Skin epidermis (tissue), 12 donors: Measurements from ENCODE around the gene USB1.
"Not testable (repeated sequence)": the region's sequence is repeated elsewhere in the genome, so short reads cannot be mapped to it uniquely, and the experiment has no call there.

Experiments used
- H3K27ac ChIP-seq, 21 experiments: fragments of 200-600 bp; sonication (generic) in 11 of 21; one replicate each; pipeline ENCODE4 v1.5.0; 2020; ENCODE audit warnings: mild to moderate bottlenecking in 3 of 21, inconsistent platforms in 2 of 21, moderate library complexity in 2 of 21
- H3K4me3 ChIP-seq, 7 experiments: fragments of 200-600 bp; sonication (generic) in 2 of 7; one replicate each; pipeline ENCODE4 v1.5.0; 2020; ENCODE audit warnings: inconsistent platforms in 2 of 7, mild to moderate bottlenecking in 2 of 7, moderate library complexity in 1 of 7

USB1 gene

GRCh38 chr16:57993438-57993837, 7.8 kb upstream of the USB1 start:
- Histone ChIP-seq H3K27ac (peak overlapping the region in 5 of 21 experiments; percentile 27 to 61 (median 33)), H3K4me3 (no peak overlapping the region)

GRCh38 chr16:57993897-57994296, 7.3 kb upstream of the USB1 start:
- H3K27ac ChIP-seq: peak overlapping the region in 2 of 21 experiments; percentile 27 to 47
- H3K4me3 ChIP-seq: no peak overlapping the region

- Histone ChIP-seq H3K27ac (peak overlapping the region in 1 of 21 experiments; percentile 20), H3K4me3 (no peak overlapping the region)
These were observed 6.8 kb upstream of the USB1 start for GRCh38 chr16:57994361-57994760.

GRCh38 chr16:57994778-57995177, 6.4 kb upstream of the USB1 start:
- H3K4me3 ChIP-seq: no peak overlapping the region
- peak overlapping the region in 3 of 21 experiments; percentile 11 to 55 (median 34) for H3K27ac ChIP-seq

GRCh38 chr16:57995721-57996405, 5.3 kb upstream of the USB1 start:
- Histone ChIP-seq H3K4me3 (no peak overlapping the region), H3K27ac (peak overlapping the region in 4 of 21 experiments; percentile 8 to 55 (median 34))

GRCh38 chr16:57996406-57997175, 4.6 kb upstream of the USB1 start:
- no peak overlapping the region for H3K27ac ChIP-seq

GRCh38 chr16:57997176-57997527, 4.1 kb upstream of the USB1 start:
- H3K27ac ChIP-seq: no peak overlapping the region
- H3K4me3 ChIP-seq: no peak overlapping the region

More at GRCh38 chr16:57996406-57997175, 4.6 kb upstream of the USB1 start:
- no peak overlapping the region for H3K4me3 ChIP-seq

- no peak overlapping the region for H3K4me3 ChIP-seq
- H3K27ac ChIP-seq: peak overlapping the region in 7 of 21 experiments; percentile 21 to 94 (median 88)
These were observed 3.5 kb upstream of the USB1 start for GRCh38 chr16:57997528-57998265.

- Histone ChIP-seq H3K4me3 (peak overlapping the region in 1 of 7 experiments; percentile 88), H3K27ac (peak overlapping the region in 14 of 21 experiments; percentile 21 to 94 (median 86))
These were observed 2.7 kb upstream of the USB1 start for GRCh38 chr16:57998486-57998885.

- H3K27ac ChIP-seq: peak overlapping the region in 15 of 21 experiments; percentile 21 to 94 (median 88)
- peak overlapping the region in 3 of 7 experiments; percentile 59 to 88 (median 78) for H3K4me3 ChIP-seq
These were observed 2.2 kb upstream of the USB1 start for GRCh38 chr16:57998992-57999365.

GRCh38 chr16:57999366-57999970, 1.7 kb upstream of the USB1 start:
- Histone ChIP-seq H3K4me3 (peak overlapping the region; percentile 59 to 88 (median 77)), H3K27ac (peak overlapping the region; percentile 49 to 94 (median 88))

GRCh38 chr16:57999971-58000705, 1.1 kb upstream of the USB1 start, which contains the start of gene ZNF319:
TSS of gene ZNF319 (minus strand) at chr16:58000672. CDS start at chr16:57998265, 2,407 bp downstream.
- Histone ChIP-seq H3K4me3 (peak within 1 kb of the TSS; percentile 59 to 88 (median 77)), H3K27ac (peak within 1 kb of the TSS; percentile 75 to 94 (median 90))

- H3K27ac ChIP-seq: peak overlapping the region in 18 of 21 experiments; percentile 82 to 94 (median 90)
- peak overlapping the region; percentile 59 to 88 (median 77) for H3K4me3 ChIP-seq
These were observed 691 bp downstream of the USB1 start for GRCh38 chr16:58001781-58002415.

- Histone ChIP-seq H3K27ac (peak overlapping the region in 1 of 21 experiments; percentile 85), H3K4me3 (no peak overlapping the region)
These were observed 1.2 kb downstream of the USB1 start for GRCh38 chr16:58002416-58002800.

- H3K4me3 ChIP-seq: no peak overlapping the region
- H3K27ac ChIP-seq: no peak overlapping the region
These were observed 1.7 kb downstream of the USB1 start for GRCh38 chr16:58002936-58003335.

GRCh38 chr16:58004736-58005135, 3.5 kb downstream of the USB1 start:
- H3K4me3 ChIP-seq, H3K27ac ChIP-seq: not testable (repeated sequence)

GRCh38 chr16:58009856-58010416, 8.7 kb downstream of the USB1 start:
- no peak overlapping the region for H3K27ac ChIP-seq
- no peak overlapping the region for H3K4me3 ChIP-seq

GRCh38 chr16:58010886-58011285, 9.7 kb downstream of the USB1 start:
- Histone ChIP-seq H3K4me3 (no peak overlapping the region), H3K27ac (no peak overlapping the region)
